NCI-H146 treated with DMSO at 0.1 percent for 48 hours (cell line): ENCODE data around the gene MYRF.

Experiments used
- DNase-seq: peaks from one replicate; lab custom pipeline; 2025; ENCODE audit not compliant: unreplicated experiment; lab: John Stamatoyannopoulos, UW

The MYRF gene

DNA sequence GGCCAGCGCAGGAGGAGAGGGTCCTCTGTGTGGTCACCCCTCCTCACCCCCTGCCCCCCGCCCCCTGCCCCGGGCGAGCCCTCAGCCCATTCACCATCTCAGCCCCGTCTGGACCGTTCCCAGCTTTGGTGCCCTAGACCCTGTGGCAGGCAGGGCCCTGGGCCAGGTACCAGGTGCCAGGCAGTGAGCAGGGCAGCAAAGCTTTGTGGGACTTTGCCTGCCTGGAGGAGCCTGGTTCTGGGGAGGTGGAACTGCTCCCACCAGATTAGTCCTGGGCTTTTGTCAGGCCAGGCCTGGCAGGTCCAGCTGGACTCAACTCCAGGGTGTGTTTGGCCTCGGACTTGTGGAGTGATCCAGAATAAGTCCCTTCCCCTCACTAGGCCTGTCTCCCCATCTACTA lies 13.7 kb upstream of the MYRF start:
- DNase-seq: no peak

- DNase-seq: no peak
Measured at GRCh38 chr11:61739413-61739812, 13.0 kb upstream of the MYRF start.

DNA sequence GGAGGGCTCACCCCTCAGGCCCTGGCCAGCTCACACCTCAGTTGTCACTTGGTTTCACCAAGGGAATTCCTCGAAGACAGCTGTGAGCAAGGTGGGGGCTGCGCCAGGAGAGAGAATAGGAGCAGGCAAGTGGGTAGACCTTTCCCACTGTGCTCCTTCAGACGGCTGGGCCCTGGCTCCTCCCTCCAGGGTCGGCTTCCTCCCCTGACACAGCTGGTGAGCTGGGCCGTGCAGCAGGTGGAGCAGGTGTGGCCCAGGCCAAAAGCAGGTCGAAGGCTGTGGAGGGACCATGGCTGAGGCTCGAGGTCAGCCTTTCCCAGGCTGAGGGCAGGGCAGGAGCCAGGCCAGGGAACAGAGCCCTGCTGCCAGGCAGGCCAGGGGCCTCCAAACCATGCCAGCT lies 12.5 kb upstream of the MYRF start:
- DNase-seq: no peak

- no peak for DNase-seq
Measured at GRCh38 chr11:61742391-61742790, 10.0 kb upstream of the MYRF start.

GRCh38 chr11:61743486-61744095 lies 8.8 kb upstream of the MYRF start:
- no peak for DNase-seq

GRCh38 chr11:61744181-61744580 lies 8.3 kb upstream of the MYRF start:
- no peak for DNase-seq

DNA sequence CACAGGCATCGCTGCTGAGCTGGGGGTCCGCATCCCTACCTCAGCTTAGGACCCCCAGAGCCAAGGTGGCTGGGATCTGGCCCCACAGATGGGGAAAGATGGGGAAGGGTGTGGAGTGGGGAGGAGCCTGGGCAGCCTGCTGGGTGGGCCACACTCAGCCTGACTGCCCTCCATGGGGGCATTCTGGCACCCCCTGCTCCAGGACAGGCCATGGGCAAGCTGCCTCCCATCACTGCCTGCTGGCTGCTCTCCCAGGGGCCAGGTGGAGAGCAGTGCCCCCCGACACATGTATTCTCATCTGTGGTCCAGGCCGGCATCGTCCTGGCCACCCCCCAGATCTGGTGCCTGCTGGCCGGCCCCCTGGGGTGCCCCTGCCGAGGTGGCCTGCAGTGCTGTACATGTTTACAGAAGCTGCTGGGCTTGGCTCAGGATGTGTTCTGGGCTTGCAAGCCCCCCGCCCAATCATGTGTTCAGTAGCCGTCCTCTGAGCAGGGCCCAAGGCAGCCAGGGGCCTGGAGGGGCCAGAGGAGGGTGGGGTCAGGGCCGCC lies 7.8 kb upstream of the MYRF start:
- DNase-seq: no peak

GRCh38 chr11:61745781-61746441 lies 6.5 kb upstream of the MYRF start:
- no peak for DNase-seq

DNA sequence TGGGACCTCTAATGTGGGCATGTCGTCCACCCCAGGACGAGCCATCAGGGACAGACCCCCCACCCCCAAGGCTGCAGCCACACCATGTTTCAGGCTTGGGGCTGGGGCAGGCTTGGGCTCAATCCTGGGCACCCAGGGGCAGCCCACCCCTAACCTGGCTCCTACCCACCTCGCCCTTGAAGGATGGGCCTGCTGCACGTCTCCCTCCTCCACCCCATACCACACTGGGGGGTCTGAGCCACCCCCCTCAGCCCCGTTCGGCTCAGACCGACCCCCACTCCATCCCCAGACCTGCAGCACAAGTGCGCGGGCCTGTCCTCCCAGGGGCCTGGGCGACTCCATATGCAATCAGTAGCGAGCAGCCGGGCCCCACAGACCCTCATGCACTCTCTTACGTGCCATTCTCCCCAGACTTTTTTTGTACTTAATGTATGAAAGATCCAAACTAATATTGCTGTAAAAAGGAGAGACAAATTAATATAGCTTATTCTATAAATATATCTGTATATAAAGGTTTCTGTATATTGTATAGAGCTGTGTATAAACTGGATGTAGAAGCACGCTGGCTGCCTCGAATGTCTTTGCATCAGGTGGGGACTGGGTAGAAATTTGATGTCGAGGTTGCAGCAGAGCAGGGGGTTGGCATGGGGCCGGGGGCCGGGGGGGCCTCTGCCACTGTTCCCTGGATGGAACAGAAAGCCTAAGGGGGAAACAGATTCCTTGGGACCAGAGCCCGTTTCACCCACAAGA lies 5.8 kb upstream of the MYRF start:
- no peak for DNase-seq

DNA sequence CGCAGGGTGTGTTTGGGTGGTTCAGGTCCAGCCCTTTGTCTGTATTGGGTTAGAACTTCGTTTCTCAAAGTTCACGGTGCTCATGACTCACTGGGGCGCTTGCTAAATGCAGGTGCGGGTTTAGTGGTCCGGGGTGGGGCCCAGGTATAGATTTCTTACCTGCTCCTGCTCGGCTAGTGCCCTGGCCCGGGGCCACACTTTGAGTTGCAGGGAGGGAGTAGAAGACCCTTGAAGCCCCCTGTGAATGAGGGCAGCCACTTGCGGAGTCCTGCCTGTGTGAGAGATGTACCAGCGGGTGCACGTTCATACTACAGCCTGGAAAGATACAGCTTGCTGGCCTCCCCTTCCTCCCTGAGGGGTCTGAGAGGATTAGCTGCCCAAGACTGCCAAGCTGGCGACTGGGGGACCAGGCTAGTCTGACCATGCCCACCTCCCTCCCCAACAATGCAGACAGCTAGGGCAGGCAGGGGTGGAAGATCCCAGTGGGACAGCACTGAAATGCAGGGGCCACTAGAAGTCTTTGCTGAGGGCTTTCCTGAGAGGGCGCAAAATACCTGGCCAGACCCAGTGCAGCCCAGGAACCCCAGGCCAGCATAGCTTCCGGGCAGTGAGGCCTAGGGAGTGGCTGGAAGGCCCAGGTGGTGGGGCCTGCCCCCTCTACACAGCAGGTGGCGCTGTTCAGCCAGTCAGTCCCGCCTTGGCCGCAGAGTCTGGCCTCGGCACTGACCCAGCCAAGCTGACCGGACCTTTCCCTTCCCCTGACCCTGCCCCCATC lies 5.1 kb upstream of the MYRF start:
- peak; percentile 39 for DNase-seq

DNA sequence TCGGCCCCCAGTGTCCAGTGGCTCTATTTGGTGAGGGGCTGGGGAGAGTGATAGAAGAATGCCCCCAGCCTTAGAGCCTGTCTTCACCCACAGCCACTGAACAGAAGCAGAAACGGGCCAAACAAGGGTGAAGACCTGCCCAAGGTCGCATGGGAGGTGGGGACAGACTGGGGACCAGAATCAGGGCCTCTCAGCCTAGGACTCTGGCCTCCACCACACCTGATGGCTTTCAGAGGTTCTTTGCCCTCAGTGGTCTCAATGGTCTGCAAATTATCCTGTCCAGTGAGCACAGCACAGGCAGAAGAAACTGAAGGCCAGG lies 4.5 kb upstream of the MYRF start:
- no peak for DNase-seq

DNA sequence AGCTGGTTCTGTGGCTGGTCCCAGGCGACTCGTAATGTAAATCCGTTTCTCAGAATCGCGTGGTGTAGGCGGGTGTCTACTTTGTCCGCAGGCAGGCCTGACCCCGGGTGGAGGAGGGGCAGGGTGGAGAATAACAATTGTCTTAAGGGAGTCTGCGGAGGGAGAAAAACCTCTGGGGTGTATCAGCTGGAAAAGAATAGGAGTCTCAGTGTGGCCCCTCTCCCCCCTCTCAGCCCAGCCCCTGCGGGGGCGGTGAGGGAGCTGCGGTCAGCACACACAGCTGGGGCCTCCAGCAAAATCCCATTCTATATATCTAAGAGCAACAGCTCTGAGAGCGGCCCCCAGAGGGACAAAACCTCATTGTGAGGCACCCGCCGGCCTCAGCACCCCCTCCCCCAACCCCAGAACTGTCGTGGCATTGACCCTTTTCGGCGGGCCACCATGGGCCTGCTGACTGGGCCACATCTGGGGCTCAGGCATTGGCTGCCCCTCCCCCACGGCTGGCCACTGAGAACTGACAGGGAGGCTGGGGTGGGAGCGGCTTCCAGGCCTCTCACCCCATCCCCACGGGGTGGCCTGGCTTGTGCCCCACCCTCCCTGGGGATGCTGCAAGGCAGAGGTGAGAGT lies 2.7 kb upstream of the MYRF start:
- DNase-seq: no peak

DNA sequence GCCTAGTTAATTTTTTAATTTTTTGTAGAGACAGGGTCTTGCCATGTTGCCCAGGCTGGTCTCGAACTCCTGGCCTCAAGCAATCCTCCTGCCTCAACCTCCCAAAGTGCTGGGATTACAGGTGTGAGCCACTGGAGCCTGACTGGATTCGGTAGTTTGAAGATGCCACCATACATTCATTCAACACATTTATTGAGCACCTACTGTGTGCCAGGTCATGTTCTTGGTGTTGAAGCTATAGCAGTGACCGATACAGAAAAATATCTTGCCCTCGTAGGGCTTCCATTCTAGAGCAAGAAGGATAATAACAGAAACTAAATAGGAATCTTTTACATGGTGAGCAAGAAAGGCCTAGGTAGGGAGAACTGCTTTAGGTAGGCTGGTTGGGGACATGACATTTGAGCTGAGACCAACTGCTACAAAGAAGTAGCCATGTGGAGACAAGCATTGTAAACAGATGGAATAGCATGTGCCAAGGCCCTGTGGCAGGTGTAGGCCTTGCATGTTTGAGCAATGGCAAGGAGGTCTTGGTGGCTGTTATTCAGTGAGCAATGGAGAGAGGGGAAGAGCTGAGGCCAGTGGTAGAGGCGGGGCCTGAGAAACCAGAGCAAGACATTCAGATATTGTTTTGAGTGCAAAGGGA lies 1.7 kb upstream of the MYRF start:
- DNase-seq: no peak

DNA sequence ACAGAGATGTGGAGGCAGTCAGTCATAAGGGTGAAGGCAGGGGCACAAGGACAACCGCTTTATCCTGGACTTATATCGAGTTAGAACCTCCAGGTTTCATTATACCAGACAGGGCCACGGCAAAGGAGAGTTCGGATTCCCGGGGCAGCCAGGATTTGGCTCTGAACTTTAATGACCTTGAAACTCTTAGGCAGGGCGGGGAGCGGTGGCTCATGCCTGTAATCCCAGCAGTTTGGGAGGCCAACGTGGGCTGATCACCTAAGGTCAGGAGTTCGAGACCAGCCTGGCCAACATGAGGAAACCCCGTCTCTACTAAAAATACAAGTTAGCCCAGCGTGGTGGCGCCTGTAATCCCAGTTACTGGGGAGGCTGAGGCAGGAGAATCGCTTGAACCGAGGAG lies 1.1 kb upstream of the MYRF start:
- DNase-seq: no peak

DNA sequence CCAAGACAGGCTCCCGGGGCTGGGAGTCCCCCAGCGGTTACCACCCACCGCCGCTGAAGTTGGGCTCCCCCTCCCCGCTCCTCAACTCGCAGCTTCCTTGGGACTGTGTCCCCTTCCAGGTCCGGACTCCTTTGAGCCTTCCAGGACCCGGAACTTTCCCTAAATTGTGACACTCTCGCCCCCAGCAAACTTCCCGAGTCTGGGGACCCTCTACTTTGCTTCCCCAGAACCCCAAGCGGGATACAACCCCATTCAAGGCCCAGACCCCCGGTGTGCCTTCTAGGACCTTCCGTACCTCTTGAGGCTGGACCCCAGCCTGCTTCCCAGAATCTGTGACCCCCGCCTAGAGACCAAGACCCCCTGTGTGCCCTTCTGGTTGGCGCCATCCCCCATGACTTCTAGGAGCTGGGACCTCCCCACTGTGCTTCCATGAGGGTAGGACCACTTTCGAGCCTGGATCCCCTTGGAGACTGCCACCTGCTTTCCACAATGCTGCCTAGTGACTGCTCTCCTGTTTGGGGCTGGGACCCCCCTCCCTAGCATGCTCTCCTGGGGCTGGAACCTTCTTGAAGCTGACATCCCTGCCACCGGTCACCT lies 587 bp downstream of the MYRF start:
- DNase-seq: no peak

DNA sequence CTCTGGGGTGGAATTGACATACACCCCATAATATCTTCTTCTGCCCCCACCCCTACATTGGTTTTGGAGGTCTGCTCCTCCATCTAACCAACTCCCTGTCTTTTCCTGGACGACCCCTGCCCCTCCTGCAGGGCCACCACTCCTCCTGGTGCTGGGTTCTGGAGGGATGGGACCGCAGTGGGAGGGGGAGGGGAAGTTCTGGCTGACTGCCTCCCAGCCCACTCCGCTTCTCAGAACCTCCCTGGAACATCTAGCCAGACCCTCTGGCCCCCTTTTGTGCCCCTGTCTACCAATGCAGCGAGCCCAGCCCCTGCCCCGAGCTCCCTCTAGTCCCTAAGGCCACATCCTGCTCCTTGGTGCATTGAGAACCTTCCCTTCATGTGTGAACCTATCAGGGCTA lies 1.2 kb downstream of the MYRF start:
- DNase-seq: no peak

GRCh38 chr11:61754534-61755482 lies 2.4 kb downstream of the MYRF start:
- DNase-seq: no peak

- no peak for DNase-seq
Measured at GRCh38 chr11:61756147-61756451, 3.7 kb downstream of the MYRF start.

DNA sequence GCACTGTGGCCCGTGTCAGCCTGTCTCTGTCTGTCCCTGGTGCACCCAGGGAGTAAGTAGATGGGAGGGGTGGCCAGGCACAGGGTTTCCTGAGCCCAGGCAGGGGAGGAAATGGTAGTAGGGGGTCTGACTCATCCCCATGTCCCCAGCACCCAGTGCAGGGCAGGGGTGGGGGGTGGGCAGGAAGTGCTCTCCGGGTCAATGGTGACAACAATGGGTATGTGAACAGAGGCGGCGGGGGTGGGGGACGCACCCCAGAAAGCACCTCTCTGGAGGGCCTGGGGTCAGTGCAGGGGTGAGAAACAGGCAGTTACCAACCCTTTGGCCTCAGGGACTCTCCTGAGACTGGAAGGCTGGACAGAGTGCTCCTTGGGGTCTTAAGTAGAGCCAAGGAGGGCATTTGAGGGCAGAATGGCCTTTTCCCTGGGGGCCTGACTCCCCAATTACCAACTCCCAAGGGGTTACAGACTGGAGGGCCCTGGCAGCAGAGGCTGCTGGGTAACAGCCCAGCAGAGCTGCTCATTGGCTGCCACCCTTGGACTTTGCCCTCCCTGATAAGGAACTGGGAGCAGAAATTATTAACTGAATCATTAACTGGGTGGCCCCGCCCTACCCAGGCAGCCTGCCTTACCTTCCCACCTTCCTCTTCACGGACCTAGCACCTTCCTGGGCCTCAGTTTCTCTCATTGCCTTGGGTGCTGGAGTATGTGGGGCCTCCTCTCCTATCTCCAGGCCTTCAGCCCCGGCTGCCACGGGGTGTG lies 4.2 kb downstream of the MYRF start:
- DNase-seq: no peak
